Measurements from ENCODE around the gene CACNG1. TPM values are rescaled to one million over a fixed set of nuclear protein-coding genes. Genes with fewer than 3 reads are reported as not detected.

The CACNG1 gene
- total and polyA plus RNA-seq, 3 donors from 2014 or later, result 0.69 TPM; not detected in 2

DNA sequence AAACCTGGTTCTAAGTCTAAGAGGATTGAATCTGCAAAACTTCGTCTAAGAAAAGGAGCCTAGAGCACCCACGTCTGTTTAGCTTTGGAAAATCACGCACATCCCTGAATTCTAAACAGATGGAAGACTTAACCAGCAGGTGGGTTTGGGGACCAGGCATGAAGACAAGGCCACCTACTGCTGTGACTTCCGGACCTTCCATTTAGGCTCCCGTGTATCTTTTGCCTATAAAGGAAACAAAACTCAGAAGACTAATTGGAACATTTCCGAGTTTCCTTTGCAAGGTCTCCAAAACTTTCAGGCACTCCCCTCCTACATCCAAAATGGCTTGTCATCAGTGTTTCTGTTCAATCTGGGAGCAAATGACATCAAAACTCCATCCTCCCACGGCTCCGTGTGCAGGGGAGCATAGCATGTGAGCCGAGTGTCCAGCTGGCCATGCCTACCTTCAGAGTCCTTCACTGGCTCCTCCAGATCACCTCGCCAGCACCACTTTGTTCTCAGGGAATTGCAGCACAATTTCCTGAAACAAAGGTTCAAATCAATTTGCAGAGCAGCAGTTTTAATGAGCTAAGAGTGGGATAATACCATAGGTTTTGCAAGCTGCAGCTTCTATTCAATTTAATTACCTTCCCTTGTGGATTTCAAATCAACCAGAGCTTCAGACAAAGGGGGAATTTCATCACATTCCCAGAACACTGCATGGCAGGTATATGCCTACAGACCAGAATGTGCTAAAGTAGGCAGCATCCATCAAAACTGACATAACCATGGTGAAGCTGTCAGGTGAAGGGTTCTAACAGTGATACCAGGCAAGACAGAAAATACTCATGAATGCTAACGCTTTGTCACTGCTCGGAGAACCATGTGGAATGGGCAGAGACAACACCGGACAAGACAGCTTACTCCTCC, 23.5 kb downstream of the CACNG1 start:
- H3K9me3 ChIP-seq, result no peaks in the 10 kb centered on the region
- no peaks in the 10 kb centered on the region for H3K4me1 ChIP-seq
- TF ChIP-seq, protein P1, sequence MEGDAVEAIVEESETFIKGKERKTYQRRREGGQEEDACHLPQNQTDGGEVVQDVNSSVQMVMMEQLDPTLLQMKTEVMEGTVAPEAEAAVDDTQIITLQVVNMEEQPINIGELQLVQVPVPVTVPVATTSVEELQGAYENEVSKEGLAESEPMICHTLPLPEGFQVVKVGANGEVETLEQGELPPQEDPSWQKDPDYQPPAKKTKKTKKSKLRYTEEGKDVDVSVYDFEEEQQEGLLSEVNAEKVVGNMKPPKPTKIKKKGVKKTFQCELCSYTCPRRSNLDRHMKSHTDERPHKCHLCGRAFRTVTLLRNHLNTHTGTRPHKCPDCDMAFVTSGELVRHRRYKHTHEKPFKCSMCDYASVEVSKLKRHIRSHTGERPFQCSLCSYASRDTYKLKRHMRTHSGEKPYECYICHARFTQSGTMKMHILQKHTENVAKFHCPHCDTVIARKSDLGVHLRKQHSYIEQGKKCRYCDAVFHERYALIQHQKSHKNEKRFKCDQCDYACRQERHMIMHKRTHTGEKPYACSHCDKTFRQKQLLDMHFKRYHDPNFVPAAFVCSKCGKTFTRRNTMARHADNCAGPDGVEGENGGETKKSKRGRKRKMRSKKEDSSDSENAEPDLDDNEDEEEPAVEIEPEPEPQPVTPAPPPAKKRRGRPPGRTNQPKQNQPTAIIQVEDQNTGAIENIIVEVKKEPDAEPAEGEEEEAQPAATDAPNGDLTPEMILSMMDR (IDR thresholded peaks at IDR 0.05), result no peak
- no peak for TF ChIP-seq POLR2A (IDR thresholded peaks at IDR 0.05)
- no peaks in the 10 kb centered on the region for H3K27me3 ChIP-seq
- no peak overlapping the region for H3K27ac ChIP-seq
- intact Hi-C loops (cut with DNase I; ENCODE audit: low total_unique reads), result no loop called here
- WGBS, 2 donors, result 64 to 74% methylated on average over 13 of the region's 13 CpGs
- DNase-seq, result no peak
- no peaks in the 10 kb centered on the region for H3K36me3 ChIP-seq (ENCODE audit: low read depth, missing control alignments)
- H3K4me3 ChIP-seq, result no peak overlapping the region

DNA sequence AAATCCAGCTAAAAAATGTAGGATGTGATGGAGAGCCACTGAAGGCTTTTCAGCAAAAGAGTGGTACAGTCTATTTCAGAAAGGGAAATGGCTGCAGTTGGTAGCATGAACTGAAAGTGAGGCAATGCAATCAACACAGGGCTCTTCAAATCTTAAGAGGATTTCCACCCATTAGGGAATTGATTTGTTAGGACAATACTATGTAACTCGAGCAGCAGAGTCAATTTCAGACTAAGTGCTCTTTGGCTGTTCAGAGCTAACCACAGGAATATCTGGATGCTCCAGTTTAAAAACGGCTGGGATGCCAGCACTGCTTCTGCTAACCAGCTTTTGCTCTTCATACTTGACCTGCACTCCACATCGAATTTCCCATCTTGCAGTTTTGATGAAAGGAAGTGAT, 24.6 kb downstream of the CACNG1 start:
- Histone ChIP-seq H3K4me3 (no peak overlapping the region), H3K36me3 (ENCODE audit: low read depth, missing control alignments) (no peaks in the 10 kb centered on the region), H3K4me1 (no peaks in the 10 kb centered on the region), H3K27ac (no peak overlapping the region), H3K27me3 (no peaks in the 10 kb centered on the region), H3K9me3 (no peaks in the 10 kb centered on the region)
- TF ChIP-seq, protein P1 (IDR thresholded peaks at IDR 0.05), result no peak
- TF ChIP-seq POLR2A (IDR thresholded peaks at IDR 0.05), result no peak
- DNase-seq, result no peak
- intact Hi-C loops (cut with DNase I; ENCODE audit: low total_unique reads), result no loop called here
- WGBS, 2 donors, result 62 to 74% methylated on average over 3 of the region's 3 CpGs

DNA sequence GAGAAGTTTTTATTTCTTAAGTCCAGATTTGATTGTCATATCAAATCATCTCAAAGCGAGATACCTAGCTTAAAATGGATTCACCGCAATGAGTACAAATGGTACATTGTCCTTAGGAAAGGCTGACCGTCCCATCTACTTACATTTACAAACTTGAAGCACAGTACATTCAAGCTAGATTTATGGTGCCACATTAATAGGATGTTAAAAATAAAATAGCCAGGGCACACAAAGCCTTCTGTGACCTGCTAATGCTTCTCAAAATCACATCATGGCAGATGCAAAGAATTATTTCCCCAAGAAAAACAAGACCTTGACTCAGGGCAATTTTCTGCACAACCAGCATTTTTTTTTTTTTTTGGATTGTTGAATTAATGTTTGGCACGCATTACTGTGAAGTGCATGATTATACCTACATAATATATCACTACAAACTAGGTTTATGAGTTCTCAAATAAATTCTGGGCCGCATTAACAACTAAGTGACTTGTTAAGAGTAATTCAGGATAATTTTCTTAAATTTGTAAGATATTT, 25.3 kb downstream of the CACNG1 start:
- no peaks in the 10 kb centered on the region for H3K4me1 ChIP-seq
- no peak overlapping the region for H3K4me3 ChIP-seq
- DNase-seq, result no peak
- no peaks in the 10 kb centered on the region for H3K36me3 ChIP-seq (ENCODE audit: low read depth, missing control alignments)
- WGBS, 2 donors, result 93 to 98% methylated on average over 5 of the region's 5 CpGs
- TF ChIP-seq, protein P1 (IDR thresholded peaks at IDR 0.05), result no peak
- no peak for TF ChIP-seq POLR2A (IDR thresholded peaks at IDR 0.05)
- no peak overlapping the region for H3K27ac ChIP-seq
- no peaks in the 10 kb centered on the region for H3K27me3 ChIP-seq
- intact Hi-C loops (cut with DNase I; ENCODE audit: low total_unique reads), result no loop called here
- H3K9me3 ChIP-seq, result no peaks in the 10 kb centered on the region

DNA sequence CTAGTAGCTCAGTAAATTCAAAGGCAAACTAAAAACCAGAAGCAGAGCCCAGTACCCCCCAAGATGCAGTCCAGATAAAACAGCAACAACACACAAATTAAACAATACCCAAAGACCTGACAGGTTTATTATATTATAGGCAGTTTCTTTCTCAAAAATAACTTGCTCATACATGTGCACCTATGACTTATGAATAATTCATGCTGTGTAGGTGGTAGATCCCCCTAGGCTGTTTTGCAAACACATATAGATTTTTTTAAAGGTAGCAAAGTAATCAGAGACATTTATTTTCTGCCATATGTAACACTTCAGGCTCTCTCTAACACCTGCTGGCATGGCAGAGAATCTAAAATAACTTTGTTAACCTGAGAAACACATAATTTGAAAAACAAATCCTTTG, 27.2 kb downstream of the CACNG1 start:
- no peak overlapping the region for H3K4me3 ChIP-seq
- H3K4me1 ChIP-seq, result no peaks in the 10 kb centered on the region
- TF ChIP-seq POLR2A (IDR thresholded peaks at IDR 0.05), result no peak
- TF ChIP-seq, protein P1 (IDR thresholded peaks at IDR 0.05), result no peak
- DNase-seq, result no peak
- intact Hi-C loops (cut with DNase I; ENCODE audit: low total_unique reads), result no loop called here
- no peak overlapping the region for H3K27ac ChIP-seq
- H3K9me3 ChIP-seq, result no peaks in the 10 kb centered on the region
- H3K36me3 ChIP-seq (ENCODE audit: low read depth, missing control alignments), result no peaks in the 10 kb centered on the region
- H3K27me3 ChIP-seq, result no peaks in the 10 kb centered on the region

Data from testis (tissue), 3 donors.